KBM-7 (cell line): Measurements from ENCODE around the gene RAB6B.
A peak's percentile ranks its signal among the peaks of the same experiment; 100 is the strongest.
"Not testable (repeated sequence)": the region's sequence is repeated elsewhere in the genome, so short reads cannot be mapped to it uniquely, and the experiment has no call there.

ENCODE experiments used
- DNase-seq: peaks from one replicate; pipeline ENCODE4 v3.0.0-alpha.2; 2015
- in situ Hi-C: fragments of 300-500 bp; cut with MboI; formaldehyde crosslinking; loops from 2 replicates; pipeline ENCODE4 v1.14.3; 2020; ENCODE audit warnings: low sequenced_read_pairs, low pct_unique_long_range_greater_than_20kb, mixed read lengths

The RAB6B gene

DNA sequence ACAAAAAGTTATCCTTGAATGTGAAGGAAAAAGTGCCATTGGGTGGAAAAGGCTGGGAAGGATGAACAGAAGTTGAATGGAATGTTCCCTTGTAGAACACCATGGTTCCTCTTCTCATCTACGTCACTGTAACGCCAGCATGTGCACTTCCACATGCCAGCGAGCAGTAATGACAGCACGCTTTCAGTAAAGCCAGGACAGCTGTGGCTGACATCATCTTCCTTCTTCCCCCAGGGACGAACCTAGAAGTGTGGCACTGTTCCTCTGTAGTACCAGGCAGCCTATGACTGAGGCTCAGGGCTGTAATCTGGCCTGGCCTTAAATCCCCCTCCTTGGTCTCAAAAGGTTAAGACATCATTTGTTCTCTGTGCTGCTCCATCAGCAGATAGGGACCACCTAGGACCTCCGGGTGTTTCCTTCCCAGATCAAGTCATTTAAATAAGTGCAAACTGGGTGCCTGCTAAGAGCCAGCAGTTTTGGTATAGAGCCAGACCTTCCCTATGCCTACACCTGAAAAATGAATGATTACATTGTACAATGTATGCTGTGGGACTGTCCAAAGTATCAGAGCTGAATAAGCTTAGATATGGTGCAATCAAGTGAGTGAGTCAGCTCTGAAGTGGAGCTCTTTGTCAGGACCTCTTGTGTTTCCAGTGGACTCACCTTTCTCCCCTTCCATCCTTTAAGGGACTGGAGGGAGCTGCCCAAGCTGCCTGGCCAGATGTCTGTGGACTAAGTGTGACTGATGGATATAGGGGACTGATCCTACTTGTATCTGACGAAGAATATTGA, 95.7 kb downstream of the RAB6B start:
- DNase-seq: peak; percentile 16
- in situ Hi-C loops: no loop called here

DNA sequence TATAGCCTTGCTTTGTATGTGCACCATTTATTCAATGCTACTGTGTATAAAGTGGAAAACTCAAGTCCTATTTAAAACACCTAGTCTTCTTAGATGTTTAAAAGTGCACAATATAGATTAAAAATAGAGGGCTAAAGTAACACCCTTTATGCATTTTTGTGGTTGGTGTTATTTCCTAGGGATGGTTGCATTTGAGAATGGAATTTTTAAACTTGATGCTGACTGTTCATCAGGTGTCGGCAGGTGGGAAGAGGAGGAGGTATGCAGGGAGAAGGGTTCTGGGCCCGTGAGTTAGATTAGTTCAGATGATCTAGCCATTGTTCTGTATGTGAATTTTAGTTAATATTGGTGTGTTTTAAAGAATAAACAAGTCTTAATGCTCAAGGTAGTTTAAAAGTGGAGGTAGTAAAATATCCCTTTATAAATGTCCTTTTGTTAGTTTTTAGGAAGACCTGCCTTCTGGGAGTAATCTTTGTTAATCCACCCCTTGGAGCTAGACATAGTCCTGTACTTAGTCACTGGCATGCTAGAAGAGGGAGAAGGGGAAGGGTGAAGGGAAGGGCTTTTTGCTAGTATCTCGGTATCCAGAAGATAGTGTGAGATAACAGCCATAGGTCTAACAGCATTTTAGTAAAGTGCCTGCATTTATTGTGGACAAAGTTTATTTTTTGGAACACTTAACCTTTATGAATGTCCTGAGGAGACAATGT, 98.1 kb downstream of the RAB6B start:
- DNase-seq: no peak
- in situ Hi-C loops: no loop called here

DNA sequence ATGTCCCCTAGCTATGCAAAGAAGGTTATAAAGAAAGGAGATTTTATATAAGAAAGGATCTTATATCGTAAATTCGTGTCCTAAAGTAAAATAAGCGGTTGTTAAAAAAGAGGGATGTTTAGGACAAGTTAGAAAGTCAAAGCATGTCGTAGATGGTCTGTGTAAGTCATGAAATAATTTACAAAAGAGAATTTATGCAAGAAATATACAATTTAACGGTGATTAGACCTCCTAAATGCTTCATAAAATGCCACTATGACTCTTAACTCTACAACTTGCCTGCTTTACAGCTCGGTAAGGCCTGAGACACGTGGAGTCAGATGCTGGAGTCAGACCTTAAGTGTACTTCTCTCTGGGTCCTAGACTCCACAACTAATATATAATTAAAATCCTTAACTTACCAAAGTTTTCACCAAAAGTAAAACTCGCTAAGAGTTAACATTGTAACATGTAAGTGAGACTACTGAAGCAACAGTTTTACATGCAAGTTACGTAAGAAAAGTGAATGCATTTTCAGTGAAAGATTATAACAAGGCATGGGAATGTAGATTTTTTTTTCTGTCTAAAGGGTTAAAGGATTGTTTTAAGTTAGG, 103.4 kb downstream of the RAB6B start:
- in situ Hi-C loops: no loop called here
- peak; percentile 30 for DNase-seq

DNA sequence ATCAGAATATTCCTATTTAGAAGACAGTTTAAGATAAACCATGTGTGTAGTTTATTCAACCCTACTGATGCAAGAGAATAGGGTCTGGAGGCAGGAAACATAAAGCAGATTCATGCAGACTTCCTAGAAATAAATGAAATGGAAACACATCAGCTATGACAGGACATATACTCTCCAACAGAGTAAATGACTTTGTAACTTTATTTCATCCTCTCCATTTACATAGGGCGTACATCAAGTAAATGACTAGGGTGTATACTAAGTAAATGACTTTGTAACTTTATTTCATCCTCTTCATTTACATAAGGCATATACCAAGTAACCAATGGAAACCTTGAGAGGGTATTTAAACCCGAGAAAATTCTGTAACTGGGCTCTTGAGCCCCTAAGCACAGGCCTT, 107.7 kb downstream of the RAB6B start:
- in situ Hi-C loops: no loop called here
- no peak for DNase-seq

DNA sequence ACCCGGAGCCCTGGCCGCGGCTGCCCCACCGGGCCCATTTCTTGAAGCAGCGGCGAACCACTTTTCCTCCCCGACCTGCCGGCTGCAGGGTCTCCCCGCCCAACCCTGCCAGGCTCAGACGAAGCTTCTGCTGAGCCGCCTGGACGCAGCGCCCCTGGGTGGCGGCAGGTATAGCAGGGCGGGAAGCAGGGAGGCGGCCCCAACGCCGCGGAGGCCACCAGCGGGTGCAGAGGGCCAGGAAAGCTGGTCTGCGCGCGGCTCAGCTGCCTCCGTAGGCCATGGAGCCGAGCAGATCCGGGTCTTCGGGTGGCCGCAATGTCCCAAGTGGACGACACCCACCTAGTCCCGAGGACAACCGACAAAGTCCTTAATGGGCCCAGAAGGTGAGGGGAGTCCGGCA, 111.9 kb downstream of the RAB6B start:
- DNase-seq: no peak
- in situ Hi-C loops: no loop called here

DNA sequence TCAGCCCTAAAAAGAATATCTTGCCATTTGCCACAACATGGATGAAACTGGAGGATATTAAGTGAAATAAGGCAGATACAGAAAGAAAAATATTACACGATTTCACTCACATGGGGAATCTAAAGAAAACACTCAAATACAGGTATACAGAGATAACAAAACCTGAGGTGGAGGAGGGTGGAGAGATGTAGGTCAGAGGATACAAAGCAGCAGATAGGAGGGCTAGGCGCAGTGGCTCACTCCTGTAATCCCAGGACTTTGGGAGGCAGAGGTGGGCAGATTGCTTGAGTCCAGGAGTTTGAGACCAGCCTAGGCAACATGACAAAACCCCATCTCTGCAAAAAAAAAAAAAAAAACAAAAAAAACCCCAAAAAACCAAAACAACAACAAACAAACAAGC, 113.2 kb downstream of the RAB6B start:
- DNase-seq: no peak
- in situ Hi-C loops: no loop called here

DNA sequence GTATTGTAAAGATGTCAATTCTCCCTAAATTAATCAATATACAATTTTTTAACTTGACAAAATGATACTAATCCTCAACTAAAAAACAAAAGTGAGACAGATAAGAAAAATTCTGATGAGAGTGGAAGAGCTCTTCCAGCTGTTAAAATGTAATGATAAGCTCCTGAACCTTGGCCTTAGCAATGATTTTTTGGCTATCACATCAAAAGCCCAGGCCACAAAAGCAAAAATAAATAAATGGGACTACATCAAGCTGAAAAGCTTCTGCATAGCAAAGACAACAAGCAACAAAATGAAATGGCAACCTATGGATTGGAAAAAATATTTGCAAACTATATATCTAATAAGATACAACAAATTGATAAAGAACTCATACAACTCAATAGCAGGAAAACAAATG, 114.1 kb downstream of the RAB6B start:
- DNase-seq: no peak
- in situ Hi-C loops: no loop called here

DNA sequence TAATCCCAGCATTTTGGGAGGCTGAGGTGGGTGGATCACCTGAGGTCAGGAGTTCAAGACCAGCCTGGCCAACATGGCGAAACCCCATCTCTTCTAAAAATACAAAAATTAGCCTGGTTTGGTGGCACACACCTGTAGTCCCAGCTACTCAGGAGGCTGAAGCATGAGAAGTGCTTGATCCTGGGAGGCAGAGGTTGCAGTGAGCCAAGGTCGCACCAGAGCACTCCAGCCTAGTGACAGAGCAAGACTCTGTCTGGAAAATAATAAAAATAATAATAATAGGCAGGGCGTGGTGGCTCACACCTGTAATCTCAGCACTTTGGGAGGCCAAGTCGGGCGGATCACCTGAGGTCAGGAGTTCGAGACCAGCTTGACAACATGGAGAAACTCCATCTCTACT, 114.9 kb downstream of the RAB6B start:
- DNase-seq, in situ Hi-C loops: not testable (repeated sequence)

DNA sequence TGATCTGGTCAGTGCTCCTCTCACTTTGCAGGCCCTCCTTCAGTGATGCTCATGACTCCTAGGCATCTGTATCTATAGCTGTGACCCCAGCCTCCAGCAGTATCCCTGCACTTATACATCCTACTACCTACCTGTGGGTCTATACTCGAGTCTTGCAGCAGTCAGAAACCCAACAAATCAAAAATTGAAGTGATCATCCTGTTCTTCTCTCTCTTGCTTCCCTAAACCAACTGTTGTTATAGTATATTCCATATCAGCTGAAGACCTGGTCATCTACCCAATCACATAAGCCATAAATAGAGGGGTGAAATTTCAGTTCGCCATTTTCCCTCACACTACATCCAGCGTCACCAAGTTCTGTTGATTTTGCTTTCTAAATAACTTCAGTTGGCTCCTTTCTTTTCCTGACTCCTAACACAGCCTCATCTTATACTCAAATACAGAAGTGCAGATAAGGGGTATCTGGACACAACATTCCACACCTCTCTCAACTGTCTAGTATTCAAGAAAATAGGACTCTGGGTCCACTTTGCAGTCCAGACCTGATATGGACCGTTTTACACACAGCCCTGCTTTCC, 116.0 kb downstream of the RAB6B start:
- DNase-seq: no peak
- in situ Hi-C loops: no loop called here

DNA sequence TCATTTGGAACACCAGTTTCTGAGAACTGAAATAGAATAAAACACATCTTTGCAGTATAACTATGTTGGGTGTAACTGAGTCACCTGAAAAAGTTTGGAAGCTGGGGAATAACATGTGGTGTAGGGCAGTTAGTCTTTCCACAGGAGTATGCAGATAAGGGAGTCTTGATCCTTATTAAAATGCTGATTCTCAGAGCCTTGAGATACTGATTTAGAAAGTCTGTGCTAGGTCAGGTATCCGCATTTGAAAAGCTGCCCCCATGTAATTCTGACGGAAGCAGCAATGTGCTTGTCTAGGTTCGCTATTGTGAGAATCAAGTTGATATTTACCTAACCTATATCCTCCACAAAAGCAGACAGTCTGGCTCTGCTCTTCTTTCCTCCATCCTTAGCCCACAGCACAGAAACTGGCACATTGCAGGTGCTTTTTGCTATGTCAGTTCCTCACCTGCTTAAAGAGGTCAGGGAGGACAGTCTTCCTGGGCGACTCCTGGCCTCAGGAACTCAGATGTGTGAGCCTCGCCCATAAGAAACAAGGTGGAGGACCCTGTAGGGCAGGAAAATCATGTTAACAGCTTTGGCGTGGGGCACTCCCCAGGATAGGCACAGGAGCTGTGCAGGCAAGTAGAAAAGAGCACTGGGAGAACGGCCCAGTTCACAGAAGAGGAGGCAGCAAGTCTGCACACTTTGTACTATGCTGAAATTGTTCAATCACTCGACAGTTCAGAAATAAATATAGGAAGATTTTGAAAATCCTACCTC, 117.7 kb downstream of the RAB6B start:
- no peak for DNase-seq
- in situ Hi-C loops: no loop called here

DNA sequence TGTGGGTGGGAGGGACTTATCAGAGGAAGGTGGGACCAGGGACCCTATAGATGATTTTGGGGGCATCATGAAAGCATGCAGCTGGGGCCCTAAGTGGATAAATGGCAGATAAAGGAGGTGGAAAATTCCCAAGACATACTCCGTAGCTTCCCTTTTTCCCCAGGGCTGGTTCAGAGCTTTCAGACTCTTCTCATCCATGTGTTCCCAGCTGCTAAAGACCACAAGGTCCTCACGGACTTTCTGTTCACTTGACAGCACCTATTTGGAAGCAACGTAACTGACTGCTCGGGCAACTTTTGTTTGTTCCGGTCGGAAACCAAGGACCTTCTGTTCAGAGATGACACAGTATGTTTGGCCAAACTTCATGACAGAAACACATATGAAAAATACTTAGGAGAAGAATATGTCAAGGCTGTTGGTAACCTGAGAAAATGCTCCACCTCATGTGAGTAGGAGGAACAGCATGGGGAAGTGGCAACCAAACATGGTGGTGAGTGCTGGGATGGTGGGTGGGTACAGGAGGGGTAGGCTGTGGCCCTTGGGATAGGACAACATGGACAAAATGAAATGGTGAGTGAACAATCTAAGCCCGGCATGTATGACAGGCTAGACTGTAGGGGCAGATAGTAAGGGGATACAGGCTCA, 118.8 kb downstream of the RAB6B start:
- DNase-seq: no peak
- in situ Hi-C loops: no loop called here

DNA sequence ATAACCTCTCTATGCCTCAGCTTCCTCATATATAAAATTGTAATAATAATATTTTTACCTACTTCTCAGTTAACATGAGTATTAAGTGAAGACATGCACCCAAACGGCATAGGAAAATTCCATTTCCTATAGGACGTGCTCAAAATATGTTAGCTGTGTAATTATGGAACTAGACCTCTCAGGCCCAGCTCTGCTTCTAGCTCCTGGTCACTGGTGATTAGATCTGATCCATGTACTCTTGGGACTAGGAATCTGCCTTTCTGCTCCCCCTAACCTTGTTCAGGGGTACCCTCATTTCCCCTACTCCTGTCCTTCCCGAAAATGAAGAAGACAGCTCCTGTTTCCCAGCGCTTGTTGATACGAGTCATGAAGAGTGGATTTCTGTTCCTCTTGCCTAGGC, 119.8 kb downstream of the RAB6B start:
- in situ Hi-C loops: no loop called here

DNA sequence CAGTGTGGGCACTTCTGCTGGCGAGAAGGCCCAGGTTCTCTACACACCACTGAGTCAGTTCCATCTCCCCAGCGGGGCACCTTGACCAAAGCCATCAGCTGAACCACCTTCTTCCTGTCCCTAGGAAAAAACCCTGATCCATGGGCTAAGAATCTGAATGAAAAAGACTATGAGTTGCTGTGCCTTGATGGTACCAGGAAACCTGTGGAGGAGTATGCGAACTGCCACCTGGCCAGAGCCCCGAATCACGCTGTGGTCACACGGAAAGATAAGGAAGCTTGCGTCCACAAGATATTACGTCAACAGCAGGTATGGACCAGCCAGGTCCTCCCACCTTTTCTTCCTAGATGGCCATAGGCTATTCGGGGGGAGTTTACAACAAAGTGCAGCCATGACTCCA, 120.4 kb downstream of the RAB6B start:
- no peak for DNase-seq
- in situ Hi-C loops: no loop called here

More for the DNA sequence above, 119.8 kb downstream of the RAB6B start:
- DNase-seq: no peak
